GM20000 (cell line): ENCODE data around the gene FDXACB1.

Experiments
- DNase-seq: peaks from one replicate; pipeline ENCODE4 v3.0.0; 2012; ENCODE audit warnings: low spot score
- TF ChIP-seq, protein P1 (sequence below): IDR thresholded peaks from 2 replicates; pipeline ENCODE4 v1.5.1; 2012; ENCODE audit warnings: mild to moderate bottlenecking, control low read depth; ENCODE audit errors: extremely low read depth, missing control alignments

Gene FDXACB1

GRCh38 chr11:111921541-111922230, 42.7 kb upstream of the FDXACB1 start:
- no peak for DNase-seq
- TF ChIP-seq, protein P1, sequence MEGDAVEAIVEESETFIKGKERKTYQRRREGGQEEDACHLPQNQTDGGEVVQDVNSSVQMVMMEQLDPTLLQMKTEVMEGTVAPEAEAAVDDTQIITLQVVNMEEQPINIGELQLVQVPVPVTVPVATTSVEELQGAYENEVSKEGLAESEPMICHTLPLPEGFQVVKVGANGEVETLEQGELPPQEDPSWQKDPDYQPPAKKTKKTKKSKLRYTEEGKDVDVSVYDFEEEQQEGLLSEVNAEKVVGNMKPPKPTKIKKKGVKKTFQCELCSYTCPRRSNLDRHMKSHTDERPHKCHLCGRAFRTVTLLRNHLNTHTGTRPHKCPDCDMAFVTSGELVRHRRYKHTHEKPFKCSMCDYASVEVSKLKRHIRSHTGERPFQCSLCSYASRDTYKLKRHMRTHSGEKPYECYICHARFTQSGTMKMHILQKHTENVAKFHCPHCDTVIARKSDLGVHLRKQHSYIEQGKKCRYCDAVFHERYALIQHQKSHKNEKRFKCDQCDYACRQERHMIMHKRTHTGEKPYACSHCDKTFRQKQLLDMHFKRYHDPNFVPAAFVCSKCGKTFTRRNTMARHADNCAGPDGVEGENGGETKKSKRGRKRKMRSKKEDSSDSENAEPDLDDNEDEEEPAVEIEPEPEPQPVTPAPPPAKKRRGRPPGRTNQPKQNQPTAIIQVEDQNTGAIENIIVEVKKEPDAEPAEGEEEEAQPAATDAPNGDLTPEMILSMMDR: no peak

DNA sequence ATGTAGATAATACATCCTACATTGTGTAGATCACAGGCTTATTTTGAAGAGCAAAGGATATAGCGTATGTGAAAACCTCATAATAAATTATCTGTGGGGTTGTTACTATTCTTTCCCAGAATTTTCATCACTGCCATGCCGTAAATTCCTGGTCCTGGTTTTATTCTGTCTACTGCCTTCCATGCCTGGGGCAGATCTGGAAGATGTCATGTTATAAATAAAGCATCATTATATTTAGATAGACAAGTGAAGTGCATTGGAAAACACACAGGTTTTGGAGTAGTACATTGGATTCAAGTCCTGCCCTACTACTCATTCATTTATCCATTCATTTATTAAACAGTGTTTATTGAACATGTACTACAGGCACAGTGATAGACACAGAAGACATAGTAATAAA, 41.9 kb upstream of the FDXACB1 start:
- TF ChIP-seq, protein P1: no peak
- DNase-seq: no peak

- no peak for DNase-seq
- TF ChIP-seq, protein P1: no peak
These were observed 39.7 kb upstream of the FDXACB1 start, which contains the start of gene C11orf52 for GRCh38 chr11:111918390-111919256. TSS of gene C11orf52 (plus strand) at chr11:111918913. CDS start at chr11:111918973, 60 bp downstream.

- DNase-seq: no peak
These were observed 38.8 kb upstream of the FDXACB1 start for GRCh38 chr11:111917788-111918187.

DNA sequence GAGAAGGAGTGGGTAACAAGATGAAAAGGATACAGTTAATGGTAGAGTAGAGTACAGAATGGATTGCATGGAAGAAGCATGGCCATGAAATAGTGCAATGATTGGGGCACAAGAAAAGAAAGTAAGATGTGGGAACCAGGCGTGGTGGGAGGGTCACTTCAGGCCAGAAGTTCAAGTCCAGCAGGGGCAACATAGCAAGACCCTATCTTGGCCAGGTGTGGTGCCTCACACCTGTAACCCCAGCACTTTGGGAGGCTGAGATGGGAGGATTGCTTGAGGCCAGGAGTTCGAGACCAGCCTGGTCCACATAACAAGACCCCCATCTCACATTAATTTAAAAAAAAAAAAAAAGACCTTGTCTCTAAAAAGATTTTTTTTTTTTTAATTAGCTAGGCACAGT, 38.3 kb upstream of the FDXACB1 start:
- TF ChIP-seq, protein P1: no peak
- no peak for DNase-seq

More at GRCh38 chr11:111917788-111918187, 38.8 kb upstream of the FDXACB1 start:
- TF ChIP-seq, protein P1: no peak

GRCh38 chr11:111916768-111917167, 37.8 kb upstream of the FDXACB1 start:
- DNase-seq: no peak
- TF ChIP-seq, protein P1: no peak

DNA sequence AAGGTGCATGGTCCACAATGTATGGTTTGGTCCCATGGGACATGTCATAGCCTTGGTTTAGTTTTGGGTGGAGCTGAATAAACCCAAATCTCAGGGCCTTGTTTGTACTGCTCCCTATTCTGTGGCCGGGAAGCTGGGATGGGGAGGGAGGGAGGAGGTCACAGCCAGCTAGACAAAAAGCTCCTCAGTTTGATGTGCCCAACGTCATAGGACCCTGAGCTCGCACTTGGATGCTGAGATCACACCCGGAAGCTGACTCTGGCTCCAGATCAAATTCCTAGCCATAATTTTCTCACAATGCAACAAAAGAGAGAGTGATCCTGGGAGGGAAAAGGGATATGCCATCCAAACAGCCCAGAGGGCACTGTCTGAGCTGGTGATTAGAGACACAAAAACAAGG, 35.0 kb upstream of the FDXACB1 start:
- no peak for DNase-seq

More for the DNA sequence above, 35.0 kb upstream of the FDXACB1 start:
- TF ChIP-seq, protein P1: no peak
